IPS-NIHi7 (cell line): ENCODE measurements around the gene DLG4.

Experiments used
- DNase-seq: peaks from one replicate; pipeline ENCODE4 v3.0.0; 2012; ENCODE audit warnings: mixed read lengths; ENCODE audit errors: extremely low spot score

Gene DLG4

GRCh38 chr17:7219812-7220592, at the start of gene DLG4, which contains the start of gene ACADVL:
DLG4 (minus strand) TSS chr17:7219836.
ACADVL (plus strand) TSS chr17:7219938; CDS start chr17:7219985, 47 bp downstream.
- DNase-seq: peak; percentile 83

GRCh38 chr17:7266784-7267183, 47.1 kb upstream of the DLG4 start:
- no peak for DNase-seq

- no peak for DNase-seq
Measured at GRCh38 chr17:7263801-7264078, 44.1 kb upstream of the DLG4 start.

DNA sequence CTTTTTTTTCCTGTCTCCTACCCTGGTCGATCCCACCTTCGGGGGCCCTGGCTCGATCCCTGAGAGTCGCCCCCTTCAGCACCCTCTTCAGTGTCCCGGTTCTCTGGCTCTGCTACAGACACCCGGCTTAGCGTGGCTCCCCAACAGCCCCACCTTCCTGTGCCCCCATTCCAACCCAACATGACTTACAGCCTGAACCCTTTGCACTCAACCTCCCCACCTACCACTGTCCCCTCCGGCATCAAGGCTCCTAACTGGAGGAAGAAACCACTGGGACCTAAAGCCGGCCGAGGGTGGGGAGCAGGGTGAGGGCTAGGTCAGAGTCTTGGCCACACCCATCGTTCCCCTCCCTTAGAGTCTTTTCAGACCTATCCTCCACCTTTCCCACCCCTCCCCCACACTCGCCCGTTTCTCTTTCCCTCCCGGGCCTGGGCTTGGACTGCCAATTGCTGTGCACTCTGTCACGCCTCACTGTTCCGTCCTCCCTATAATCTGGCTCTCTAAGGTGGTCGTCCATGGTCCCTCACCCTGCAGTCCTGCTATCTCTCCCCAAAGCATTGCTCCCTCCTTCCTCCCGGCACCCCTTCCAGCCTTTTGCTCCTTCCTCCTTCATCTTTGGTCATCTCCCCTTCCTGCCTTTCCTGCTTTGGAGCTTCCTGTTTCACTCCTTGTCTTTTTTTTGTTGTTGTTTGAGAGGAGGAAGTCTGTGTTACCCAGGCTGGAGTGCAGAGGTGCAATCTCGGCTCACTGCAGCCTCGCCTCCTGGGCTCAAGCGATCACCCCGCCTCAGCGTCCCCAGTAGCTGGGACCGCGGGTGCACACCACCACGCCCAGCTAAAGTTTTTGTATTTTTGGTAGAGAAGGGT, 43.5 kb upstream of the DLG4 start:
- DNase-seq: peak; percentile 82

GRCh38 chr17:7262192-7262934, 42.7 kb upstream of the DLG4 start, which contains the start of gene CLDN7:
CLDN7 (minus strand) TSS chr17:7262478; CDS start chr17:7262043, 435 bp downstream.
- DNase-seq: peak; percentile 91

DNA sequence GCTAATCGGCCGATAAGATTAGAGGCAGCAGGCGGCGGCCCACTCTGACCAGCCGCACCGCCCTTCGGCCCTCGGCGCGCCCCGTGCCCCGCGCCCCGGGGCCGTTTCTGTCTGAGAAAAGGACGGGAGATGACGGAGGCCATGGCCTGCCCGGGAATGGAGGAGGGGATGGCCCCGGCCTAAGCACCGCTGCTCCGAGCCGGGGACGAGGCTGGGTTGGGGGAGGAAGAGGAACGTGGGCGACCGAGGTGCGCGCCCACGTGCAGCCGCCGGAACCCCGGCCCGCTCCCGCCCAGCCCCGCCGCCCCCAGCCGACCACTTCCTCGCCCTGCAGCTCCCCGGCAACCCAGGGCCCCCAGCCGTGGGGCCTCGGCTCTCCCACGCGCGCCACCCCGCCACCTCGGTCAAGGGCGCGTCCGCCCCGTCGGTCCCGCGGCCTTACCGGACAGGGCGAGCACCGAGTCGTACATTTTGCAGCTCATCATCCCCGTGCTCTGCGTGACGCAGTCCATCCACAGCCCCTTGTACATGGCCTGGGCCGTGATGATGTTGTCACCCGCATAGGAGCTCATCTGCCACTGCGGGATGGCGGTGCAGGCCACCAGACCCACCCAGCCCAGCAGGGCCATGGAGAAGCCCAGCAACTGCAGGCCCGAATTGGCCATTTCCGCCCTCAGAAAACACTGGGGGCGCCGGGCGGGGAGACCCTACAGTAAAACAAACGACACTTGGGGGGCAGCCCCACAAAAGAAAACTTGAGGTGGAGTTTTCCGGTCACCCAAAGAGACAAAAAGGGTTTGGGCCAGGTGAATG, 41.9 kb upstream of the DLG4 start:
- DNase-seq: no peak

GRCh38 chr17:7260651-7261378, 41.2 kb upstream of the DLG4 start:
- DNase-seq: peak; percentile 61

DNA sequence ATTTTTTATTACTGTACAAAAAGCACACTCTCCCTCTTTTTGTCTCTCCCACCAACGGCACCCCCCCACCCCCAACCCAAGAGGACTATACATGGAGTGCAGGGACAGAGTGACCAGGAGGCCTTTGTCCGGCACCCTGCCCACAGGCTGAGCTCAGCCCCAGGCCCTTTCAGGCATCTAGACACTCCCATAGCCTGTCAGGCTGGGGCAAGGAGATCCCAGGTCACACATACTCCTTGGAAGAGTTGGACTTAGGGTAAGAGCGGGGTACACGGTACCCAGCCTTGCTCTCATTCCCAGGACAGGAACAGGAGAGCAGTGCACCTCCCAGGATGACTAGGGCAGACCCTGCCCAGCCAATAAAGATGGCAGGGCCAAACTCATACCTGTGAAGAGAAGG, 40.5 kb upstream of the DLG4 start:
- DNase-seq: no peak

DNA sequence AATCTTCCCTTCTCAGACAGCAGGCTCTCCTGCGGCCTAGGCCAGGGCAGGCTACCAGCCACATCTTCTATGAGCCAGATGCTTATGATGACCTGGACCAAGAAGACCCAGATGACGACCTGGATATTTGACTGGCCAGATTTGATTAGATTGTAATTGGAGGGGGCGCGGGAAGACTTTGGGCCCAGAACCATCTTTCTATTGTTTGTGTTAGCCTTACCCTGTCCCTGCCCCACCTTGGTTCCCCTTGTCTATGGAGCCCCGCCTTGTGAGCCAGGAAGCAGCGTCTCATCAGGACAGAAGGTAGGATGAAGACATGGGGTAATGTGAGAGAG, 39.9 kb upstream of the DLG4 start:
- DNase-seq: no peak

DNA sequence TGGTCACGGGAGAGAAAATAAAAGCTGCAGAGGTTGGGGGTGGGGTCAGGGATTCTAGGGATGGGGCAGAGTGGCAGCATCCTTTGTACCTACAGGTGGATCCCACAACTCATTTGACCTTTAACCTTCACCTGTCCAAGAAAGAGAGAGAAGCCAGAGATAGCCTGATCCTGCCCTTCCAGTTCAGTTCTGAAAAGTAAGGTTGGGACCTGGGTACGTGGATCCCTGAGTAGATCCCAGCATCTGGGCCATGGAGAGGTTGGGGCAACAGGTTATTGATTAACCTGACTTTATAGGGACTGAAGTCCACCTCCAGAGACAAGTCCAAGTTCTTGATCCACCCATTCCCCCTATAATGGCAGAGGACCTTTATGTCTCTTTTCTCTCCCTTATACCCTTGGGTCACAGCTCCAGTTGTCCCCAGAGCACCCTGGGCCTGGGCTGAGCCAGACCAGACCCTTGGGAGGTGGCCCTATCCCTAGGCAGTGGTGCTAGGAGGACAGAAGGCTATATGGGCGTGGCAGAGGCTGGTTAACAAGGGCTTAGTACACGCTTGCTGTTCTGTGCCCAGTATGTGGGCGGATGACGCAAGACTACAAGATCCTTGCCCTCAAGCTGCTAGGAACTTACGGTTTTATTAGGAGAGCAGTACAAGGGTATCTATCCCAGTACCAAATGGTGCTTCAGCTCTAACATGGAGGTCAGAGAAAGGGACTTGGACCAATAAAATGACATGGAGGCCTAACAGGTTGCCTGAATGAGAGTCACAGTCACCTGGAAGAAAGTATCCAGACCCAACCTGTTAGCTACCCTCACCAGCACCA, 39.3 kb upstream of the DLG4 start:
- no peak for DNase-seq

GRCh38 chr17:7256766-7257456, 37.3 kb upstream of the DLG4 start:
- no peak for DNase-seq

- no peak for DNase-seq
Measured at GRCh38 chr17:7254511-7254910, 34.9 kb upstream of the DLG4 start.

- DNase-seq: no peak
Measured at GRCh38 chr17:7253082-7253481, 33.4 kb upstream of the DLG4 start.

GRCh38 chr17:7252176-7253043, 32.8 kb upstream of the DLG4 start, which contains the start of gene ELP5:
ELP5 (plus strand) TSS chr17:7252215; CDS start chr17:7252551, 336 bp downstream.
- DNase-seq: peak; percentile 87

GRCh38 chr17:7251661-7252175, 32.1 kb upstream of the DLG4 start, which contains the start of gene CTDNEP1:
CTDNEP1 (minus strand) TSS chr17:7251734; CDS start chr17:7251296, 438 bp downstream.
- DNase-seq: peak; percentile 63

DNA sequence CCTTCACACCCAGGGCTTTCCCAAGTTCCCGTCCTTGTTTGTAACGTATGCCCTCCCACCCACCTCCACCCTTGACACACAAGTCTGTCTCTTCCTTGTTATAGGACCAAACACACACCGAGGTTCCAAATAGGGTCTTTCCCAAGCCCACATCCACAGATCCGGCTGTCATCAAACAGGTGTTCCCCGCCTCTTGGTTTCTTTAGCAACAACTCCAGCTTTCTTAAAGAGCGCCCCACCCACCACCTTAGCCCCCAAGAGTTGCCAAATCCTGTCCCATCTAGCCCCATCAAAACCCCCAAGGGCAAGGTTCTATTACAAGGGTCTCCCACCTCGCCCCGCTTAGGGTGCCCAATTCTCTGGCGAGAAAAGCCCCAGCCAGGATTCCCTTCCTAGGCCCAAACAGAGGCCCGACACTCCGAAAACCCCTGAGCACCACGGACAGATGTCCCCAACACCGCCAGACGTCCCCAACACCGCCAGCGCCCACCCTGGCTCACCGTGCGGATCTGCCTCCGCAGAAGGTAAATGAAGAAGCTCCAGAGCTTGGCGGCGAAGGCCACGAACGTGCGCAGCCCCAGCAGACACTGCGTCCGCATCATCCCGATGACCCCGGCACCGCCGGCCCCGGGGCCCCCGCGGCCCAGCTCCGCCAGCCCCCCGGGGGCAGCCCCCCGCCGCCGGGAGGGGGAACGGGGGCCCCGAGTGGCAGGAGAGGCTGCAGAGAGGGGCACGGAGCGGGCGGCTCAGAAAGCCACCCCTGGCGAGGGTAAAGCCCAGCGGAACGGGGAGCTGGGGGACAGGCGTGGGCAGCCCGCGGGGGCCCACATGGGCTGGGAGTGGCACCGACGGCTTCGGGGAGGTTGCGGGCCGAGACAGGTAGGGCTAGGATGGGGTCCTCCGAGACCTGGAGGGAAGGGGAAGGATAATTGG, 31.3 kb upstream of the DLG4 start:
- DNase-seq: no peak

GRCh38 chr17:7249830-7250229, 30.2 kb upstream of the DLG4 start:
- DNase-seq: no peak
